Liver (tissue), 9 donors: ENCODE results near the gene GALR1. TPM values are rescaled to one million over a fixed set of nuclear protein-coding genes. Genes with fewer than 3 reads are reported as not detected.

Experiments used
- DNase-seq: peaks from one replicate; pipeline ENCODE4 v3.0.0-alpha.2; 2017; ENCODE audit warnings: low spot score
- H3K27ac ChIP-seq, 2 donors: one replicate each; pipeline ENCODE4 v1.7.0; 2013; ENCODE audit warnings: inconsistent platforms in 2 of 2, low read length in 2 of 2, control low read depth in 1 of 2, low read depth in 1 of 2, mild to moderate bottlenecking in 1 of 2
- H3K27me3 ChIP-seq, 4 donors: one replicate each; pipeline versions ENCODE4 v1.6.1 to v1.7.0; 2013; ENCODE audit warnings: low read length in 3 of 4, inconsistent platforms in 1 of 4, mild to moderate bottlenecking in 1 of 4, moderate library complexity in 1 of 4; ENCODE audit not compliant: control insufficient read depth in 4 of 4, insufficient read depth in 4 of 4
- H3K36me3 ChIP-seq, 4 donors: one replicate each; pipeline versions ENCODE4 v1.6.1 to v1.7.0; 2013; ENCODE audit warnings: low read length in 3 of 4, mild to moderate bottlenecking in 3 of 4, low read depth in 1 of 4, moderate library complexity in 1 of 4; ENCODE audit not compliant: control insufficient read depth in 4 of 4, insufficient read depth in 3 of 4
- H3K4me1 ChIP-seq, 4 donors: one replicate each; pipeline versions ENCODE4 v1.6.1 to v1.7.0; 2013; ENCODE audit warnings: low read length in 3 of 4, mild to moderate bottlenecking in 3 of 4, moderate library complexity in 1 of 4; ENCODE audit not compliant: control insufficient read depth in 4 of 4, insufficient read depth in 4 of 4
- H3K4me3 ChIP-seq, 3 donors: one replicate each; pipeline versions ENCODE4 v1.6.1 to v1.7.0; 2013; ENCODE audit warnings: low read length in 3 of 3, control low read depth in 1 of 3, low read depth in 1 of 3, mild to moderate bottlenecking in 1 of 3
- H3K9ac ChIP-seq, 2 donors: one replicate each; pipeline ENCODE4 v1.7.0; 2013; ENCODE audit warnings: low read length in 2 of 2, mild to moderate bottlenecking in 2 of 2, moderate library complexity in 2 of 2, control low read depth in 1 of 2, low read depth in 1 of 2
- H3K9me3 ChIP-seq, 4 donors: one replicate each; pipeline versions ENCODE4 v1.6.1 to v1.7.0; 2013; ENCODE audit warnings: low read length in 3 of 4; ENCODE audit not compliant: control insufficient read depth in 4 of 4
- ATF3 ChIP-seq: IDR thresholded peaks from 2 replicates; pipeline ENCODE4 v1.6.1; 2016; ENCODE audit warnings: antibody characterized with exemption
- CTCF ChIP-seq: fragments of 150-350 bp; IDR thresholded peaks from 2 replicates; pipeline ENCODE4 v1.5.1; 2017; ENCODE audit warnings: improper control_type of control experiment, low read depth, low read length; ENCODE audit not compliant: missing input control
- EGR1 ChIP-seq, 2 donors: IDR thresholded peaks; 2 replicates each; pipeline ENCODE4 v1.6.1; 2016 to 2018; ENCODE audit warnings: antibody characterized with exemption in 2 of 2, low read depth in 2 of 2
- FOXA1 ChIP-seq: IDR thresholded peaks from 2 replicates; pipeline ENCODE4 v1.6.1; 2016; ENCODE audit warnings: antibody characterized with exemption
- FOXA2 ChIP-seq: IDR thresholded peaks from 2 replicates; pipeline ENCODE4 v1.6.1; 2016; ENCODE audit warnings: antibody characterized with exemption
- GABPA ChIP-seq, 2 donors: IDR thresholded peaks in 1 of 2; conservative IDR thresholded peaks in 1 of 2; 2 replicates each; pipeline ENCODE4 v1.6.1; 2016; ENCODE audit warnings: antibody characterized with exemption in 2 of 2, mild to moderate bottlenecking in 1 of 2, moderate library complexity in 1 of 2
- HNF4A ChIP-seq, 2 donors: conservative IDR thresholded peaks; 2 replicates each; pipeline ENCODE4 v1.6.1; 2016; ENCODE audit warnings: antibody characterized with exemption in 2 of 2, mild to moderate bottlenecking in 2 of 2
- HNF4G ChIP-seq: IDR thresholded peaks from 2 replicates; pipeline ENCODE4 v1.6.1; 2016; ENCODE audit warnings: antibody characterized with exemption
- JUND ChIP-seq, 2 donors: IDR thresholded peaks; 2 replicates each; pipeline ENCODE4 v1.6.1; 2016; ENCODE audit warnings: antibody characterized with exemption in 2 of 2
- MAX ChIP-seq: IDR thresholded peaks from 2 replicates; pipeline ENCODE4 v1.6.1; 2016; ENCODE audit warnings: antibody characterized with exemption
- NR2F2 ChIP-seq: IDR thresholded peaks from 2 replicates; pipeline ENCODE4 v1.6.1; 2016; ENCODE audit warnings: antibody characterized with exemption
- RAD21 ChIP-seq, 2 donors: IDR thresholded peaks; 2 replicates each; pipeline ENCODE4 v1.6.1; 2016; ENCODE audit warnings: antibody characterized with exemption in 2 of 2, mild to moderate bottlenecking in 2 of 2
- REST ChIP-seq: IDR thresholded peaks from 2 replicates; pipeline ENCODE4 v1.6.1; 2016; ENCODE audit warnings: antibody characterized with exemption, mild to moderate bottlenecking
- RXRA ChIP-seq, 2 donors: IDR thresholded peaks; 2 replicates each; pipeline ENCODE4 v1.6.1; 2017 to 2018; ENCODE audit warnings: antibody characterized with exemption in 2 of 2, mild to moderate bottlenecking in 1 of 2
- SP1 ChIP-seq: IDR thresholded peaks from 2 replicates; pipeline ENCODE4 v1.6.1; 2018; ENCODE audit warnings: antibody characterized with exemption, mild to moderate bottlenecking
- TAF1 ChIP-seq: conservative IDR thresholded peaks from 2 replicates; pipeline ENCODE4 v1.6.1; 2016; ENCODE audit warnings: antibody characterized with exemption, mild to moderate bottlenecking
- YY1 ChIP-seq: IDR thresholded peaks from 2 replicates; pipeline ENCODE4 v1.6.1; 2016; ENCODE audit warnings: antibody characterized with exemption, mild to moderate bottlenecking
- ZBTB33 ChIP-seq: IDR thresholded peaks from 2 replicates; pipeline ENCODE4 v1.6.1; 2016; ENCODE audit warnings: antibody characterized with exemption
- WGBS: extraction: QIAGEN DNeasy Blood & Tissue Kit; methylation state at CpG from one replicate; pipeline ENCODE4 v1.1.7; 2013; 5-methylcytosine and 5-hydroxymethylcytosine counted together
- polyA plus RNA-seq, 2 donors: library from polyadenylated mRNA; stranded (reverse) in 1 of 2; unstranded in 1 of 2; fragments of 200-250 nt in 1 of 2; fragments of >200 nt in 1 of 2; fragmentation: Nextera tagmentation in 1 of 2; extraction: Ambion mirVana in 1 of 2; gene quantifications; one replicate each; pipeline versions ENCODE4 v1.2.1 to v1.2.3, GENCODE V29; 2013 to 2015
- total RNA-seq, 2 donors: library from RNA; depleted of rRNA; stranded (reverse); fragments of >200 nt; gene quantifications; one replicate each; pipeline ENCODE4 v1.2.3, GENCODE V29; 2014
- donor health status: healthy.
- donor health status: healthy.
- donor health status: healthy.
- donor health status: healthy.
- donor health status: healthy.

The GALR1 gene
- total and polyA plus RNA-seq, 4 donors = not detected

GRCh38 chr18:77262643-77263465 lies 13.2 kb downstream of the GALR1 start:
- DNase-seq = no peak
- Histone ChIP-seq H3K4me1 (no peaks in the 10 kb centered on the region), H3K27me3 (no peaks in the 10 kb centered on the region), H3K4me3 (no peak overlapping the region), H3K36me3 (no peaks in the 10 kb centered on the region), H3K9me3 (no peaks in the 10 kb centered on the region), H3K27ac (no peak overlapping the region), H3K9ac (no peak overlapping the region)
- TF ChIP-seq NR2F2 (no peak), RXRA (IDR thresholded peaks at IDR 0.05) (no peak), ATF3 (no peak), YY1 (no peak), HNF4G (no peak), MAX (no peak), TAF1 (no peak), GABPA (IDR thresholded peaks at IDR 0.05 in 1 of 2, conservative IDR thresholded peaks at IDR 0.05 in 1 of 2) (no peak), CTCF (no peak), EGR1 (IDR thresholded peaks at IDR 0.05; ENCODE audit: low read depth in 2 of 2) (no peak), FOXA2 (no peak), FOXA1 (no peak), SP1 (no peak), HNF4A (conservative IDR thresholded peaks at IDR 0.05) (no peak), ZBTB33 (no peak), JUND (IDR thresholded peaks at IDR 0.05) (no peak), REST (no peak), RAD21 (IDR thresholded peaks at IDR 0.05) (no peak)
- WGBS = 54% methylated on average over 4 of the region's 4 CpGs
